GM18951 (cell line): Measurements from ENCODE around the gene ATP5F1B.

Experiments used
- POLR2A ChIP-seq: IDR thresholded peaks from 4 replicates; pipeline ENCODE4 v1.6.1; 2011; ENCODE audit warnings: mild to moderate bottlenecking; ENCODE audit not compliant: insufficient read length, insufficient read depth; ENCODE audit errors: extremely low read depth
- in situ Hi-C: fragments of 300-500 bp; cut with MboI; formaldehyde crosslinking; loops from one replicate; pipeline ENCODE4 v1.12.0; 2022; ENCODE audit warnings: low sequenced_read_pairs, mixed read lengths, inconsistent platforms; ENCODE audit not compliant: unreplicated experiment

Gene ATP5F1B

GRCh38 chr12:56635806-56636674 lies 9.7 kb downstream of the ATP5F1B start:
- peak; percentile 55 for TF ChIP-seq POLR2A
- in situ Hi-C loops, result no loop called here

- peak; percentile 42 for TF ChIP-seq POLR2A
- in situ Hi-C loops, result no loop called here
These were observed 10.7 kb downstream of the ATP5F1B start for GRCh38 chr12:56634837-56635791.

GRCh38 chr12:56634242-56634836 lies 11.4 kb downstream of the ATP5F1B start:
- in situ Hi-C loops, result no loop called here
- TF ChIP-seq POLR2A, result peak; percentile 30

- no peak for TF ChIP-seq POLR2A
- in situ Hi-C loops, result no loop called here
These were observed 12.1 kb downstream of the ATP5F1B start for GRCh38 chr12:56633468-56634241.

- in situ Hi-C loops, result no loop called here
- TF ChIP-seq POLR2A, result no peak
These were observed 12.9 kb downstream of the ATP5F1B start for GRCh38 chr12:56632701-56633467.

GRCh38 chr12:56631790-56632700 lies 13.7 kb downstream of the ATP5F1B start:
- in situ Hi-C loops, result no loop called here
- TF ChIP-seq POLR2A, result peak; percentile 31

GRCh38 chr12:56630180-56630632 lies 15.6 kb downstream of the ATP5F1B start, which contains the start of gene BAZ2A:
TSS of gene BAZ2A (minus strand) at chr12:56630326. CDS start at chr12:56617530, 12,796 bp downstream.
- no peak for TF ChIP-seq POLR2A
- in situ Hi-C loops, result no loop called here

- no peak for TF ChIP-seq POLR2A
- in situ Hi-C loops, result no loop called here
These were observed 16.2 kb downstream of the ATP5F1B start for GRCh38 chr12:56629459-56630179.

GRCh38 chr12:56628671-56629458 lies 16.9 kb downstream of the ATP5F1B start:
- in situ Hi-C loops, result no loop called here
- peak; percentile 19 for TF ChIP-seq POLR2A
